WTC11 (cell line): ENCODE measurements around the gene ZBTB7B.

ENCODE experiments used
- NFYB ChIP-seq: sonication (generic); formaldehyde crosslinking; conservative IDR thresholded peaks from 2 replicates; pipeline ENCODE4 v1.8.0; 2022; ENCODE audit warnings: low read depth, missing genetic modification reagents
- SOX15 ChIP-seq: fragments of 250-450 bp; sonication (Bioruptor Pico); IDR thresholded peaks from 2 replicates; pipeline ENCODE4 v1.9.0; 2021; ENCODE audit warnings: mild to moderate bottlenecking
- ZNF138 ChIP-seq: sonication (generic); formaldehyde crosslinking; conservative IDR thresholded peaks from 2 replicates; pipeline ENCODE4 v1.8.1; 2022; ENCODE audit warnings: mild to moderate bottlenecking, moderate library complexity, missing genetic modification reagents
- ZNF263 ChIP-seq: sonication (generic); formaldehyde crosslinking; IDR thresholded peaks from 2 replicates; pipeline ENCODE4 v1.8.1; 2022; ENCODE audit warnings: low read depth, mild to moderate bottlenecking, moderate library complexity, missing genetic modification reagents
- TF ChIP-seq, protein P1 (sequence below): fragments of 200-600 bp; IDR thresholded peaks from 2 replicates; pipeline ENCODE4 v1.8.0; 2022; ENCODE audit warnings: antibody characterized with exemption
- TF ChIP-seq, protein P2 (sequence below): sonication (generic); formaldehyde crosslinking; IDR thresholded peaks from 2 replicates; pipeline ENCODE4 v1.8.0; 2022; ENCODE audit warnings: mild to moderate bottlenecking, missing genetic modification reagents
- TF ChIP-seq, protein P3 (sequence below): sonication (generic); formaldehyde crosslinking; IDR thresholded peaks from 2 replicates; pipeline ENCODE4 v1.8.1; 2023; ENCODE audit warnings: mild to moderate bottlenecking, missing genetic modification reagents, moderate library complexity
- TF ChIP-seq, protein P4 (sequence below): sonication (generic); formaldehyde crosslinking; IDR thresholded peaks from 2 replicates; pipeline ENCODE4 v1.8.1; 2022; ENCODE audit warnings: low read depth, missing genetic modification reagents, borderline replicate concordance
- TF ChIP-seq, protein P5 (sequence below): sonication (generic); formaldehyde crosslinking; IDR thresholded peaks from 2 replicates; pipeline ENCODE4 v1.8.1; 2023; ENCODE audit warnings: mild to moderate bottlenecking, missing genetic modification reagents, moderate library complexity

DNA sequence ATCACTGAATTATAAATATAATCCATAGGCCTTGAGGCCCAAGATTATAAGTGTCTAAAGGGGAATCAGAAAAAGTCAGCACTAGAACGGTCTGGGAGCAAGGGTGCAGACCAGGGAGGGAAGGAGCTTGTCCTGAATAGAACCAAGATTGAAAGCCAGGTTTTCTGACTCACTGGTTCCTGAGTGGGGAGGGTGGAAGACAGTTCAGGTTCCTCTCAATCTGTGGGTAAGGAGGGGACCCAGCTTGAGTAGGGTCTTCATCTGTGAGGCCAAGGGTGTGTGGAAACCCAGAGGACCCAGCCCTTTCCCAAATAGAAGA lies 8.4 kb upstream of the ZBTB7B start:
- TF ChIP-seq NFYB (CRISPR knock-in tag) (no peak), ZNF138 (no peak), ZNF263 (no peak), SOX15 (CRISPR knock-in tag) (no peak)
- TF ChIP-seq, protein P1, sequence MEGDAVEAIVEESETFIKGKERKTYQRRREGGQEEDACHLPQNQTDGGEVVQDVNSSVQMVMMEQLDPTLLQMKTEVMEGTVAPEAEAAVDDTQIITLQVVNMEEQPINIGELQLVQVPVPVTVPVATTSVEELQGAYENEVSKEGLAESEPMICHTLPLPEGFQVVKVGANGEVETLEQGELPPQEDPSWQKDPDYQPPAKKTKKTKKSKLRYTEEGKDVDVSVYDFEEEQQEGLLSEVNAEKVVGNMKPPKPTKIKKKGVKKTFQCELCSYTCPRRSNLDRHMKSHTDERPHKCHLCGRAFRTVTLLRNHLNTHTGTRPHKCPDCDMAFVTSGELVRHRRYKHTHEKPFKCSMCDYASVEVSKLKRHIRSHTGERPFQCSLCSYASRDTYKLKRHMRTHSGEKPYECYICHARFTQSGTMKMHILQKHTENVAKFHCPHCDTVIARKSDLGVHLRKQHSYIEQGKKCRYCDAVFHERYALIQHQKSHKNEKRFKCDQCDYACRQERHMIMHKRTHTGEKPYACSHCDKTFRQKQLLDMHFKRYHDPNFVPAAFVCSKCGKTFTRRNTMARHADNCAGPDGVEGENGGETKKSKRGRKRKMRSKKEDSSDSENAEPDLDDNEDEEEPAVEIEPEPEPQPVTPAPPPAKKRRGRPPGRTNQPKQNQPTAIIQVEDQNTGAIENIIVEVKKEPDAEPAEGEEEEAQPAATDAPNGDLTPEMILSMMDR: no peak
- TF ChIP-seq, protein P2, sequence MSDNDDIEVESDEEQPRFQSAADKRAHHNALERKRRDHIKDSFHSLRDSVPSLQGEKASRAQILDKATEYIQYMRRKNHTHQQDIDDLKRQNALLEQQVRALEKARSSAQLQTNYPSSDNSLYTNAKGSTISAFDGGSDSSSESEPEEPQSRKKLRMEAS (CRISPR knock-in tag): no peak
- TF ChIP-seq, protein P3, sequence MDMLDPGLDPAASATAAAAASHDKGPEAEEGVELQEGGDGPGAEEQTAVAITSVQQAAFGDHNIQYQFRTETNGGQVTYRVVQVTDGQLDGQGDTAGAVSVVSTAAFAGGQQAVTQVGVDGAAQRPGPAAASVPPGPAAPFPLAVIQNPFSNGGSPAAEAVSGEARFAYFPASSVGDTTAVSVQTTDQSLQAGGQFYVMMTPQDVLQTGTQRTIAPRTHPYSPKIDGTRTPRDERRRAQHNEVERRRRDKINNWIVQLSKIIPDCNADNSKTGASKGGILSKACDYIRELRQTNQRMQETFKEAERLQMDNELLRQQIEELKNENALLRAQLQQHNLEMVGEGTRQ (CRISPR knock-in tag): no peak
- TF ChIP-seq, protein P4, sequence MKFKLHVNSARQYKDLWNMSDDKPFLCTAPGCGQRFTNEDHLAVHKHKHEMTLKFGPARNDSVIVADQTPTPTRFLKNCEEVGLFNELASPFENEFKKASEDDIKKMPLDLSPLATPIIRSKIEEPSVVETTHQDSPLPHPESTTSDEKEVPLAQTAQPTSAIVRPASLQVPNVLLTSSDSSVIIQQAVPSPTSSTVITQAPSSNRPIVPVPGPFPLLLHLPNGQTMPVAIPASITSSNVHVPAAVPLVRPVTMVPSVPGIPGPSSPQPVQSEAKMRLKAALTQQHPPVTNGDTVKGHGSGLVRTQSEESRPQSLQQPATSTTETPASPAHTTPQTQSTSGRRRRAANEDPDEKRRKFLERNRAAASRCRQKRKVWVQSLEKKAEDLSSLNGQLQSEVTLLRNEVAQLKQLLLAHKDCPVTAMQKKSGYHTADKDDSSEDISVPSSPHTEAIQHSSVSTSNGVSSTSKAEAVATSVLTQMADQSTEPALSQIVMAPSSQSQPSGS (CRISPR knock-in tag): no peak
- TF ChIP-seq, protein P5, sequence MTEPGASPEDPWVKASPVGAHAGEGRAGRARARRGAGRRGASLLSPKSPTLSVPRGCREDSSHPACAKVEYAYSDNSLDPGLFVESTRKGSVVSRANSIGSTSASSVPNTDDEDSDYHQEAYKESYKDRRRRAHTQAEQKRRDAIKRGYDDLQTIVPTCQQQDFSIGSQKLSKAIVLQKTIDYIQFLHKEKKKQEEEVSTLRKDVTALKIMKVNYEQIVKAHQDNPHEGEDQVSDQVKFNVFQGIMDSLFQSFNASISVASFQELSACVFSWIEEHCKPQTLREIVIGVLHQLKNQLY (CRISPR knock-in tag): no peak
